Loucy (cell line): ENCODE data around the gene NPHP4.

ENCODE experiments used
- H2AFZ ChIP-seq: fragments of 200-600 bp; sonication (generic); 2 replicates; pipeline ENCODE4 v1.6.0; 2016; ENCODE audit warnings: antibody characterized with exemption, mild to moderate bottlenecking, low read length, moderate library complexity
- H3F3A ChIP-seq: fragments of 200-600 bp; 2 replicates; pipeline ENCODE4 v1.6.0; 2016; ENCODE audit warnings: antibody characterized with exemption, low read depth, mild to moderate bottlenecking
- H3K27me3 ChIP-seq: fragments of 200-600 bp; sonication (generic); 2 replicates; pipeline ENCODE4 v1.6.1; 2014; ENCODE audit warnings: low read length, mild to moderate bottlenecking; ENCODE audit not compliant: insufficient read depth, poor library complexity, severe bottlenecking
- H3K36me3 ChIP-seq: fragments of 200-600 bp; sonication (generic); 2 replicates; pipeline ENCODE4 v1.6.1; 2016; ENCODE audit warnings: low read length; ENCODE audit not compliant: insufficient read depth
- H3K4me1 ChIP-seq: fragments of 200-600 bp; sonication (generic); 2 replicates; pipeline ENCODE4 v1.5.1; 2014; ENCODE audit warnings: low read length, mild to moderate bottlenecking; ENCODE audit not compliant: insufficient read depth, poor library complexity, severe bottlenecking
- H3K4me2 ChIP-seq: fragments of 200-600 bp; sonication (generic); 2 replicates; pipeline ENCODE4 v1.6.0; 2014; ENCODE audit warnings: antibody characterized with exemption, low read length, low read depth, mild to moderate bottlenecking; ENCODE audit not compliant: poor library complexity, severe bottlenecking
- H3K4me3 ChIP-seq: fragments of 200-600 bp; sonication (generic); 2 replicates; pipeline ENCODE4 v1.5.1; 2014; ENCODE audit warnings: low read length, mild to moderate bottlenecking, mixed read lengths; ENCODE audit not compliant: poor library complexity, severe bottlenecking
- H3K79me2 ChIP-seq: fragments of 200-600 bp; sonication (generic); 2 replicates; pipeline ENCODE4 v1.6.1; 2014; ENCODE audit warnings: low read length; ENCODE audit not compliant: insufficient read depth
- H3K9ac ChIP-seq: fragments of 200-600 bp; sonication (generic); 2 replicates; pipeline ENCODE4 v1.6.0; 2014; ENCODE audit warnings: mild to moderate bottlenecking, low read depth, low read length, moderate library complexity; ENCODE audit not compliant: poor library complexity, severe bottlenecking
- H3K9me2 ChIP-seq: fragments of 200-600 bp; sonication (generic); replicated peaks from 2 replicates; pipeline ENCODE4 v1.6.1; 2016; ENCODE audit warnings: low read depth, low read length, mixed read lengths
- H3K9me3 ChIP-seq: fragments of 200-600 bp; sonication (generic); 2 replicates; pipeline ENCODE4 v1.6.1; 2014; ENCODE audit warnings: mild to moderate bottlenecking, antibody characterized with exemption, low read length, low read depth; ENCODE audit not compliant: insufficient read depth
- H4K20me1 ChIP-seq: fragments of 200-600 bp; sonication (generic); 2 replicates; pipeline ENCODE4 v1.6.0; 2014; ENCODE audit warnings: antibody characterized with exemption, low read length, mild to moderate bottlenecking; ENCODE audit not compliant: insufficient read depth, poor library complexity, severe bottlenecking
- CTCF ChIP-seq: fragments of 200-600 bp; sonication (generic); conservative IDR thresholded peaks from 2 replicates; pipeline ENCODE4 v1.5.1; 2014; ENCODE audit warnings: mild to moderate bottlenecking, antibody characterized with exemption, low read length
- EZH2phosphoT487 ChIP-seq: fragments of 200-600 bp; IDR thresholded peaks from 2 replicates; pipeline ENCODE4 v1.6.1; 2018; ENCODE audit warnings: antibody characterized with exemption, mild to moderate bottlenecking, moderate library complexity, borderline replicate concordance

Gene NPHP4

DNA sequence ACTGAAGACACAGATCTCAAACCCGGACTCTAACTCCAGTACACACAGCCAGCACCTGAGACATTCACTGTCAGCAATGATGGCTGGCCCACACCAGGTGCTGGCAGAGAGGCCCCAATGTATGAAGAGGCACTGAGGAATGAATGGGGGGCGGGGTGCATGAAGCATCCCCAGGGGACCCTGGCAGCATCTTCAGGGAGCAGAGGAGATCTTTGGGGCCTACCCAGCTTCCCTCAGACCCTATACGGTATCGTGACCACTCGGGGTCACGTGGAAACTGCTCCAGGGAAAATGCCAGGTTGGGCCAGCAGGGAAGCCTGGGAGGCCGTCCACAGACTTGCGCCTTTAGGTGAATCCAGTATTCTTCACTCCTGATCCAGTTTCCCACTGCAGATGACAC lies 84.3 kb downstream of the NPHP4 start:
- Histone ChIP-seq H3K9me3 (no peaks in the 10 kb centered on the region), H3F3A (no peaks in the 10 kb centered on the region), H3K4me2 (no peak overlapping the region), H3K79me2 (no peaks in the 10 kb centered on the region), H4K20me1 (no peaks in the 10 kb centered on the region), H3K9ac (no peak overlapping the region), H3K9me2 (no peaks in the 10 kb centered on the region), H3K27me3 (no peaks in the 10 kb centered on the region), H3K4me1 (no peaks in the 10 kb centered on the region), H2AFZ (no peak overlapping the region), H3K4me3 (no peak overlapping the region), H3K36me3 (peaks cover 22% of the 10 kb centered on the region; the same call in 1 of the 2 replicates)
- TF ChIP-seq CTCF (no peak), EZH2phosphoT487 (no peak)

DNA sequence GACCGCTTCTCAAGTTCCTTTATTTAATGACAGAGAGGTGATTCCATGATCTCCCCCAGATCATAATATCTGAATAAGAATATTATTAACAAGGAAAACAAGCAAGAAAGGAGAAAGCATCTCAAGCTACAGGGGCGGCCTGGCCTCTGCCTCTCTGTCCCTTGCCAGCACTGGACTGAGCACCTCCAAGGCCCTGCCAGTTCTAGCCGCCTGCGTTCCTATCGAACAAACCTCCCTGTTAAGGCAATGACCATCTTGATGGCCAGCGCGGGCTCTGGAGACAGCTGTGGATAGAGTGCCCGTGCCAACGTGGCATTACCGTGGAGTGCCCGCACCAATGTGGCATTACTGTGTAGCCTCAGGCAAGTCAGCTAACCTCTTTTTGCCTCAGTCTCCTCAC lies 84.8 kb downstream of the NPHP4 start:
- TF ChIP-seq CTCF = no peak
- no peak for TF ChIP-seq EZH2phosphoT487
- Histone ChIP-seq H3K4me2 (no peak overlapping the region), H3K36me3 (peaks cover 27% of the 10 kb centered on the region; the same call in 1 of the 2 replicates), H3K9ac (no peak overlapping the region), H3K9me3 (no peaks in the 10 kb centered on the region), H2AFZ (no peak overlapping the region), H3K79me2 (no peaks in the 10 kb centered on the region), H3K27me3 (no peaks in the 10 kb centered on the region), H3F3A (no peaks in the 10 kb centered on the region), H3K4me1 (no peaks in the 10 kb centered on the region), H4K20me1 (no peaks in the 10 kb centered on the region), H3K4me3 (no peak overlapping the region), H3K9me2 (no peaks in the 10 kb centered on the region)

DNA sequence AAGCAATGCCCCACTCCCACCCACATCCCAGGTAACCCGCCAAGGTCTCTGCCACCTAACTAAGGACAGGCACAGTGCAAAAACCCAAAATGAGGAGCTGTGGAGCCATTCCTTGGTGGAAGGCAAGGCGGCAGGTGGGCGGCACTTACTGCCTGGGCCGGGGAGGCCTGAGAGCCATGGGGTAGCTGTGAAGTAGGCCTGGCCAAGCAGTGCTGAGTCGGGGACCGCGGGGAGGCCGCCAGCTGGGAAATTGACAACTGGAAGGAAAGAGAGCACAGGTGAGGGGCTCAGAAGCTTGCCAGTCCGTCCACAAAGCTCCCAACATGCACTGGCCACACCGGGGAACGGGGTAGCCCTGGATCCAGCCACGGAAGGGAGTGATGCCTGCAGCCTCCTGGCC lies 85.3 kb downstream of the NPHP4 start:
- Histone ChIP-seq H2AFZ (no peak overlapping the region), H3K79me2 (no peaks in the 10 kb centered on the region), H3K9ac (no peak overlapping the region), H3F3A (no peaks in the 10 kb centered on the region), H3K27me3 (no peaks in the 10 kb centered on the region), H3K4me3 (no peak overlapping the region), H3K4me1 (peaks cover 2% of the 10 kb centered on the region), H3K9me2 (no peaks in the 10 kb centered on the region), H3K4me2 (no peak overlapping the region), H3K9me3 (no peaks in the 10 kb centered on the region), H3K36me3 (peaks cover 27% of the 10 kb centered on the region; the same call in 1 of the 2 replicates), H4K20me1 (no peaks in the 10 kb centered on the region)
- no peak for TF ChIP-seq EZH2phosphoT487
- TF ChIP-seq CTCF = no peak
